HG03457 (cell line): ENCODE measurements around the gene FBXL16.

Experiments used
- ATAC-seq: cut with Tn5 transposase; IDR thresholded peaks from one replicate; pipeline ENCODE4 v1.9.1; 2021; ENCODE audit warnings: moderate number of reproducible peaks; ENCODE audit not compliant: unreplicated experiment

The FBXL16 gene

GRCh38 chr16:666572-666971 lies 39.0 kb downstream of the FBXL16 start:
- no peak for ATAC-seq

DNA sequence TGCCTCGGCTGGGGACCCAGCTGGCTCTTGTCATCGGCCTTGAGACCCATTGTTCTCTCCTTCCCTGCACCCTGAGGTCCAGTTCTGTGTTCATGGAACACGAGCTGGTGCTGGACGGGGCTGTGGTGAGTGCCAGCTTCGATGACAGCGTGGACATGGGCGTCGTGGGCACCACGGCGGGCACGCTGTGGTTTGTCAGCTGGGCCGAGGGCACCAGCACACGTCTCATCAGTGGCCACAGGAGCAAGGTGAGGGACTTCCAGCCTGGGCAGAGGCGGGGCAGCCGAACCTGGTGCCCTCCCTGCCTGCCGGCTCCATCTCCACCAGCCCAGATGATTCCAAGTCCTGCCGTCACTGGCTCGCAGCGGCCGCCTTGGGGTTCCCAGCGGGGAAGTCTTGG lies 43.0 kb downstream of the FBXL16 start:
- ATAC-seq, result no peak

- ATAC-seq, result no peak
These were observed 43.5 kb downstream of the FBXL16 start for GRCh38 chr16:662095-662494.

DNA sequence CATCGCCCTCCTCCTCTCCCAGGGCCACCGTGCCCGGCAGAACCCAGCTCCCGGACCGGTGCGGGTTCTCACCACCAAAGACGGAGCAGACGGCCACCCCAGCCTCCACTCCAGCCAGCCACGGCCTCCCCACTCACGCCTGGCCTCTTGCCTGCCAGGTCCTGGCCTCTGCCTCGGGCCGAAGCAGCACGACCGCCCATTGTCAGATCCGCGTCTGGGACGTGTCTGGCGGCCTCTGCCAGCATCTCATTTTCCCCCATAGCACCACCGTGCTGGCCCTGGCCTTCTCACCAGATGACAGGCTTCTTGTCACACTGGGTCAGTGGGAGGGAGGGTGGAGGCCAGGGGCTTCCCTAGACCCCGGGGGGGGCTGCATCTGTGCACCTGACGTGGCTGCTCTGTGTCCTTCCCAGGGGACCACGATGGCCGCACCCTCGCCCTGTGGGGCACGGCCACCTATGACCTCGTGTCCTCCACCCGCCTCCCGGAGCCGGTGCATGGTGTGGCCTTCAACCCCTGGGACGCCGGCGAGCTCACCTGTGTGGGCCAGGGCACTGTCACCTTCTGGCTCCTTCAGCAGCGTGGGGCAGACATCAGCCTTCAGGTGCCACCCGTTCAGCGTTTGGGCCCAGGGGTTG lies 44.3 kb downstream of the FBXL16 start:
- no peak for ATAC-seq

GRCh38 chr16:660459-661183 lies 45.0 kb downstream of the FBXL16 start:
- ATAC-seq, result no peak

DNA sequence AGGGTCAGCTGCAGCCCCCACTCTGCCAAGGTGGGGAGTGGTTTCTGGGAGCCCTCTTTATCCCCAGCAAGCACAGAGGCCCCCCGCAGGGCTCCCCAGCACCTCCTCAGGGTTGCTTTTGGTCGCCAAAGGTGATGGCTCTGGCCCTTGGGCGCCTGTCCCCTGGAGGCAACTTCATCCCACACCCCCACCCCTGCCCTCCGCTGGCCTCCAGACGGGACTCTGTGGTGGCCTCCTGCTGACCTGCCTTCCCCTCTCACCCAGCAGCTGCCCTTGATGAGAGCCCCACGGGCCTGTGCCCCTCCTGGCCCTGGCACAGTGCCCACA lies 45.5 kb downstream of the FBXL16 start:
- no peak for ATAC-seq

GRCh38 chr16:659618-660017 lies 46.0 kb downstream of the FBXL16 start:
- ATAC-seq, result no peak

- ATAC-seq, result no peak
These were observed 46.7 kb downstream of the FBXL16 start for GRCh38 chr16:658679-659571.

DNA sequence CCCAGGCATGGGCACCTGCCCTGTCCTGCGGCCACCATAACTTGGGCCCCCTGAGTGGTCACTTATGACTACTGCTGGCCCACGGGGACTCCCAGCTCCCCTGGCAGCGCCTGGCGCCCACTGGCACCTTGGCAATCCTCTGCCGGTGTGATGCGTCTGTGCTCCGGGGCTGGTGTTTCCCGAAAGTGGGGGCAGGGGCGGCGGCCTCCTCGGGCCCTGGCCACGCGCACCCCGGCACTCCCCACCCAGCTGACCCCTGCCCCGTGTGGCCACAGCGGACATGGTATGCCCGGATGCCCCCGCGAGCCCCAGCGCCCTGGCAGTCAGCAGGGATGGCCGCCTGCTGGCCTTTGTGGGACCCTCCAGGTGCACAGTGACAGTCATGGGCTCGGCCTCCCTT lies 48.1 kb downstream of the FBXL16 start:
- no peak for ATAC-seq

- ATAC-seq, result no peak
These were observed 51.6 kb downstream of the FBXL16 start for GRCh38 chr16:654034-654433.

DNA sequence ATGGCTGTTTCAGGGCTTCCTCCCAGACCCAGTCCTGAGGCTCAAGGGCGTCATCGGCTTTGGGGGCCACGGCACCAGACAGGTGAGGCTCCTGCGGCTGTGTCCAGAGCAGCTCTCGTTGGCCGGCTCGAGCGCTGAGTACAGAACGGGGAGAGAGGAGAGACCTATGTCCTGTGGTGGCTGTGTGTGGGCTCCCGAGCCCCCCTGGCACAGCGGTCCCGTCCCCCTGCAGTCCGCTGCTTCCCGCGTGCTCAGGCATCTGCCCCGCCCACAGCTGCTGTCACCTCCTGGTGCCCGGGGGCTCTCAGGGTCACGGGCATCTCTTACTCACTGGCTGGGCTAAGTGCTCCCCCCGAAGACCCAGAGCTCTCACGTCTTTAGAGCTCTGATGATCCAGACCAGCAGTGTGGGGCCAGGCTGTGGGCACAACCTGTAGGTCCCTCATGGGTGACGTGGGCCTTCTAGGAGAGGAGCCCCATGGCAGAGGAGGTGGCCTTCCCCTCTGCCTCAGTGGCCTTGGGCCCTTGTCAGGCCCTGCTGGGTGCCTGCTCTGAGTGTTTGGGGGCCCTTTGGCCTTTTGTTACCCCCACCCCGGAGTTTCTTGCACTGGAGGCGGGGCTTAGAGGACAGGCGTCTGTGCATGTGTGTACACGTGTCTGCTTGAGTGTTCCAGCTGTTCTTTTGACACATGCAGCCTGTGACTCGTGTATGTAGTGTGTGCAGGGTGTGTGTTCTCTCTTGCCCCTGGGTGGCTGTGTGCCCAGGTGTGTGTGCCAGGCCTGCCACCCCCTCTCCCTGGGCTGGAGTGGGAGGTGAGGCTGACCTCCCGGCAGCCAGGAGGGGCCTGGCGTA lies 52.9 kb downstream of the FBXL16 start:
- no peak for ATAC-seq

- ATAC-seq, result no peak
These were observed 53.8 kb downstream of the FBXL16 start for GRCh38 chr16:651844-652243.

GRCh38 chr16:649631-650030 lies 56.0 kb downstream of the FBXL16 start:
- no peak for ATAC-seq

DNA sequence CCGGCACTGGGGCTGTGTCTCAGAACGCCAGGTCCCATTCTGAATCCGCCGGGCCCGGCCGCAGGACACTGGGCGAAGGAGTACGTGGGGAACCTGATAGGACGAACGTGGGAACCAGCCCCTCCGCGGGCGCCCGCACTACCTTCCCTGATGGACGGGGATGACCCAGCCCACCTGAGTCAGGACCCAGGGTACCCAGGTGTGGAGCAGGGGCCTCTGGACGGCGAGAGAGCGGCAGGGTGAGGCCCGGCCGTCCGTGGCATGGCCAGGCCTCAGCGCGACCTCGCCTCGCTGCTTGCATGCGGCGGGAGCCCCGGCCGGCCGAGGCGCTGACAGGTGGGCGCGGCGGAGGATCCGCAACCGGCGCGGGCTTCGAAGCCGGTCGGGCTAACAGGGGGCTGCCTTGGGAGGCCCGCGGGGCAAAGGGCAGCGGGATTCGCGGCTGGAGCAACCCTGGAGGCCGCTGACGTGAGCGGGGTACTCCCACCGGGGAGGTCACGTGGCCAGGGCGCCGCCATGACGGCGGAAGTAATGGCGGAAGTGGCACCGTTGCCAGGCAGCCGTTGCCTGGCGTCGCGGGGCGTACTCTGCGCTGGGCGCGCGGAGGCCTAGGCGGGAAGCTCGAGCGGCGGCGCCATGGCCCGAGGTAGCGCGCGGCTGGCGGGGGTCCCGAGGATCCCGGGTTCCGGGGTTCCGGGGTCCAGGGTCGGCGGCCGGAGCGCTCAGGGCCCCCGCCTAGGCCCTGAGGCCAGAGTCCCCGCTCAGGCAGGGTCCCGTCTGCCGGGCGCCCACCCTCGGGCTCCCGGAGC lies 56.6 kb downstream of the FBXL16 start, which contains the start of gene WDR90:
Gene WDR90, plus strand, starts transcription at position 585 of the 809 bp plus-strand sequence. Its CDS starts 52 bp downstream, at position 637.
- ATAC-seq, result peak; percentile 50

DNA sequence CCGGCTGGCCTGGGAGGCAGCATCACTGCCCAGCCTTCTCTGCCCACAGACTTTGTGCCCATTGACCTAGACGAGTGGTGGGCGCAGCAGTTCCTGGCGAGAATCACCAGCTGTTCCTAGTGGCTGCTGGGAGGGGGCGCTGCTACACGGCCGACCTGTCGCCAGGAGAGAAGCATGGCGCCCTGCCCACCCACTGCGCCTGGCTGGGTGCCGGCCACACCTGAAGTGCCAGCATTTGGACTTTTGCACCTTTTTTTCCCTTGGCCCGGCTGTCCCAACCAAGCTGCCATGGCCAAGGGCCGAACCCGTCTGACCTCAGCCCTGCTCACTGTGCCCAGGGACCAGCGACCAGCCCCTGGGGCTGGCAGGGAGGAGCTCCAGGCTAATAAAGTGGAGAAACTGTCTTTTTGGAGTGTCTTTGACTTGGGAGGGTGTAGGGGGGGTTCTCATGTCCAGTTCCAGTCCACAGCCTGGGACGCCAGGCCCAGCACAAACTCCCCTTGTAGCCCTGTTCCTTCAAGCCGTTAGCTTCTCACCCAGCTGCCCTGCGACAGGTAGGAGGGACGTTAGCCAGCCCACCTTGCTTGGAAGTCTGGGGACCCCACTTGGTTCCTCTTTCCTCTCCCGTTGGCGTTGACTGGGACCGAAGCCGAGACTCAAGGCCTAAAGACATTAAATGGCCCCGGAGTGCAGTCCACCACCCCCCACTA lies 57.4 kb downstream of the FBXL16 start:
- ATAC-seq, result no peak

DNA sequence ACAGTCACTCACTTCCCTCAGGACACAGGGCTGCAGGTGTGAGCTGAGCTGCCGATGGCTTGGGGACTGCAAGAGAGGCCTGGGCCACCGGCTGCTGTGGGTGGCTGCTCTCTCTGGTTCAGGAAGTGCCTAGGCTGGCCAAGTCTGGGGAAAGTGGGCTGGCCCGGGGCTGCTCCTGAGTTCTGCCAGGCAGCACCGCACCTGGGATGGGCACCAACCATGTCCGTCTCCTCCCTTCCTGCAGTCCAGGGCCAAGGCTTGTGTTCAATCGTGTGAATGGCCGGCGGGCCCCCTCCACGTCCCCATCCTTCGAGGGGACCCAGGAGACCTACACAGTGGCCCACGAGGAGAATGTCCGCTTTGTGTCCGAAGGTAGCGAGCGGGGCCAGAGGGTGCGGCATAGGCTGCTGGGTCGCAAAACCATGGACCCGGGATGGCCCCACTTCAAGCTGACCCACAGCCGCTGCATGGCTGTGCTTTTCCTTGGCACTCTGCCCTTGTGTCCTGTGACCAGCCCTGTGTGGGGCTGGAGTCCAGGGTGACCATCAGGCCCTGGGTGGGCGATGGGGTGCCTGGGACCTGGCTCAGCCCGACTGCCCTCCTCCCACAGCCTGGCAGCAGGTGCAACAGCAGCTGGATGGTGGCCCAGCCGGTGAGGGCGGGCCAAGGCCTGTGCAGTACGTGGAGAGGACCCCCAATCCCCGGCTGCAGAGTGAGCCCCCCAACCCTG lies 58.3 kb downstream of the FBXL16 start:
- ATAC-seq, result no peak

DNA sequence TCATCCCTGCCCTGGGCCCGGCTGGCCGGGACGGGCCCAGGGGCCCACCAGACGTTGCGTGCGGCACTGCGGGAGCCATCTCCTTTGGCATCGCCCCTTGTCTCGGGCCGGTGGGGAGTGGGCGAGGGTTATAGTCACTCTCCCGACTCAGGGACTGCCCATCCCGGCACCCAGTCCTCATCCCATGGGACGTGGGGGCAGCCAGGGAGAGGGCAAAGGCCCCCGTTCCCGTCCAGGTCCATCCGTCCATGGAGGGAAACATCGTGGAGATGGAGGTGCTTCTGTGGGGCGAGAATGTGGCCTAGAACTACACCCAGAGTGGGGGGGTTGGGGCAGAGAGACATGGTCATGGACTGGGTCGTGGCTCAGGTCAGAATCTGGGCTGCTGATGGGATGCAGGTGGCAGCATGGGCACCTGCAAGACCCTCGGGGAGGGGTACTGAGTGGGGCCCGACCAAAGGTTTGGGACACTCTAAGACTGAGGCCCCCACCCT lies 58.9 kb downstream of the FBXL16 start:
- ATAC-seq, result no peak

- ATAC-seq, result no peak
These were observed 59.5 kb downstream of the FBXL16 start for GRCh38 chr16:645852-646678.
